ENCODE data around the gene GCA.

GCA gene

DNA sequence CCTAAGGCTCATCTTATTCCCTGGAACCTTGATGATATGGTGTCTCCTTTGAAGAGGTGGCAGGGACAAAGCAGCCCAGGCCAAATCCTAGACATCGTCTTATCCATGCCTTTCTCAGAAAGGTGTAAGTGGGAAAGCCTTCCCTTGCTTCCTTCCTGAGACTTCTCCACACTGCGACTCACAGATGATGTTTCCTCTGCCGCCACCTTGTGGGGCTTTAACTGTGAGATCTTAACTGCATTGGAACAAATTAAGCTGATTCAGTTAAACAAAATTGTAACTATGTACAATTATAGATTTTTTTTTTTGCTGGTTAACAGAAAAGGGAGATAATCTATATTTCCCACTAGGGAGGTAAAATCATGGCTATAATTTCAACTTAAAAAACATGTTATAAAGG lies 10.0 kb upstream of the GCA start:
- no peak overlapping the region for H3K4ac ChIP-seq (ENCODE audit: low read length)
- H3K79me1 ChIP-seq (ENCODE audit: low read depth, low read length), result no peaks in the 10 kb centered on the region
- no peak overlapping the region for H2BK12ac ChIP-seq (ENCODE audit: low read length)
- H3K36me3 ChIP-seq (replicated peaks in 1 of 2; ENCODE audit: control insufficient read depth in 2 of 2, insufficient read depth in 2 of 2, low read length in 2 of 2), result no peaks in the 10 kb centered on the region
- H3K9me3 ChIP-seq (replicated peaks in 1 of 2; ENCODE audit: control insufficient read depth in 2 of 2, insufficient read depth in 1 of 2, low read depth in 1 of 2, low read length in 2 of 2), result no peaks in the 10 kb centered on the region
- H3K14ac ChIP-seq (ENCODE audit: low read length), result no peak overlapping the region
- H3K9ac ChIP-seq (ENCODE audit: low read depth, low read length, poor library complexity), result no peak overlapping the region
- no CpG with 5 or more reads among the region's 3 CpGs for WGBS, 2 donors (ENCODE audit: extremely low coverage in 2 of 2, insufficient read length in 2 of 2, insufficient replicate concordance in 1 of 2)
- no peak overlapping the region for H3K4me3 ChIP-seq (ENCODE audit: low read length in 2 of 2)
- H3K27ac ChIP-seq (replicated peaks; ENCODE audit: low read length), result no peak overlapping the region
- DNase-seq (ENCODE audit: low spot score), result no peak
- no peak overlapping the region for H2BK5ac ChIP-seq (ENCODE audit: low read length)
- no peak overlapping the region for H2AK5ac ChIP-seq (ENCODE audit: low read depth, low read length)
- no peak overlapping the region for H2AFZ ChIP-seq (ENCODE audit: low read length)
- H3K18ac ChIP-seq (ENCODE audit: low read length), result no peak overlapping the region
- H2BK15ac ChIP-seq (ENCODE audit: low read length), result no peak overlapping the region
- no peak overlapping the region for H2BK120ac ChIP-seq (ENCODE audit: low read depth, low read length)
- no peak overlapping the region for H3K4me2 ChIP-seq (ENCODE audit: insufficient read depth, low read length, poor library complexity, severe bottlenecking)
- H4K91ac ChIP-seq (ENCODE audit: low read depth, low read length, poor library complexity), result no peak overlapping the region
- H3K4me1 ChIP-seq (ENCODE audit: control insufficient read depth in 2 of 2, insufficient read depth in 1 of 2, low read depth in 1 of 2, low read length in 2 of 2), result peaks cover 0 to 4% of the 10 kb centered on the region in 2 donors
- H3K27me3 ChIP-seq (ENCODE audit: control insufficient read depth in 3 of 3, insufficient read depth in 3 of 3, low read depth in 1 of 3, low read length in 3 of 3), result no peaks in the 10 kb centered on the region
- H3K23ac ChIP-seq (ENCODE audit: low read depth, low read length, poor library complexity), result no peak overlapping the region
- H4K8ac ChIP-seq (ENCODE audit: low read depth, low read length), result no peak overlapping the region

DNA sequence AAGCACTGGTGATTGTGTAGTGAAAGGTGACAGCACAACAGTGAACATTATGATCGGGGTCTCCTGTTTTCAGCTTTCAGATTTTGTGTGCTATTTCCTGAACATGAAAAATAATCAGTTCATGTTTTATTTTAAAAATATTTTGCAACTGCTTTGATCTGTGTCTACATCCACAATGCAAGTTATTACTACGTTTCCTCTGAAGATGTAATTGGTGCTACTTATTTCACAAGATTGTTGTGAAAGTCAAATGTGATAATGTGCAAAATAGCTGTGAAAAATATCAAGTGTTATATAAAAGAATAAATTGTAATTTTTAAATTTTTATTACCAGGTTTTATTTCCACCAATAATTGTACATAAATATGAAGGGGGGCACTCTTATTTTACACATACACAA lies 6.1 kb upstream of the GCA start:
- H2AFZ ChIP-seq (ENCODE audit: low read length), result no peak overlapping the region
- H2AK5ac ChIP-seq (ENCODE audit: low read depth, low read length), result no peak overlapping the region
- H3K9ac ChIP-seq (ENCODE audit: low read depth, low read length, poor library complexity), result no peak overlapping the region
- H3K27me3 ChIP-seq (ENCODE audit: control insufficient read depth in 3 of 3, insufficient read depth in 3 of 3, low read depth in 1 of 3, low read length in 3 of 3), result no peaks in the 10 kb centered on the region
- DNase-seq (ENCODE audit: low spot score), result no peak
- H3K27ac ChIP-seq (replicated peaks; ENCODE audit: low read length), result no peak overlapping the region
- H3K4ac ChIP-seq (ENCODE audit: low read length), result no peak overlapping the region
- H2BK15ac ChIP-seq (ENCODE audit: low read length), result no peak overlapping the region
- H3K79me1 ChIP-seq (ENCODE audit: low read depth, low read length), result no peaks in the 10 kb centered on the region
- H4K8ac ChIP-seq (ENCODE audit: low read depth, low read length), result no peak overlapping the region
- no peaks in the 10 kb centered on the region for H3K9me3 ChIP-seq (replicated peaks in 1 of 2; ENCODE audit: control insufficient read depth in 2 of 2, insufficient read depth in 1 of 2, low read depth in 1 of 2, low read length in 2 of 2)
- H3K4me3 ChIP-seq (ENCODE audit: low read length in 2 of 2), result no peak overlapping the region
- no peak overlapping the region for H3K18ac ChIP-seq (ENCODE audit: low read length)
- no peak overlapping the region for H2BK120ac ChIP-seq (ENCODE audit: low read depth, low read length)
- no peak overlapping the region for H3K4me2 ChIP-seq (ENCODE audit: insufficient read depth, low read length, poor library complexity, severe bottlenecking)
- no peak overlapping the region for H3K23ac ChIP-seq (ENCODE audit: low read depth, low read length, poor library complexity)
- H2BK5ac ChIP-seq (ENCODE audit: low read length), result no peak overlapping the region
- H3K4me1 ChIP-seq (ENCODE audit: control insufficient read depth in 2 of 2, insufficient read depth in 1 of 2, low read depth in 1 of 2, low read length in 2 of 2), result peaks cover 0 to 4% of the 10 kb centered on the region in 2 donors
- no peaks in the 10 kb centered on the region for H3K36me3 ChIP-seq (replicated peaks in 1 of 2; ENCODE audit: control insufficient read depth in 2 of 2, insufficient read depth in 2 of 2, low read length in 2 of 2)
- no peak overlapping the region for H3K14ac ChIP-seq (ENCODE audit: low read length)
- no CpG with 5 or more reads among the region's 2 CpGs for WGBS, 2 donors (ENCODE audit: extremely low coverage in 2 of 2, insufficient read length in 2 of 2, insufficient replicate concordance in 1 of 2)
- no peak overlapping the region for H4K91ac ChIP-seq (ENCODE audit: low read depth, low read length, poor library complexity)
- H2BK12ac ChIP-seq (ENCODE audit: low read length), result no peak overlapping the region

DNA sequence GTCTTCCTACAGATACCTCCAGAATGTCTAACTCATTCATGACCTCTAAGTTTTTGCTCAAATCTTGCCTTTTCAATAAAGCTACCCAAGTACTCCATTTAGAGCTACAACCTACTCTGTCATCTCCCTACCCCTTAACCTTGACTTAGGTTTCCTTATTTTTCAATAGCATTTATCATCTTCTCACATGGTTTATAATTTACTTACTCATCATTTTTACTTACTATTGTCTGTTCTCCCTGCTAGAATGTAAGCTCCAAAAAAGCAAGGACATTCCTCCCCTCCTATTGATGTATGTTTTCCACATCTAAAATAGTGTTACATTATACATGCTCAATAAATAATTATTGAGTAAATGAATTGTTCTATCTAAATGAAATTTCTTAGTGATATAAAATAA lies 3.1 kb upstream of the GCA start:
- no peak overlapping the region for H3K4me3 ChIP-seq (ENCODE audit: low read length in 2 of 2)
- no peak overlapping the region for H2AK5ac ChIP-seq (ENCODE audit: low read depth, low read length)
- H2BK15ac ChIP-seq (ENCODE audit: low read length), result no peak overlapping the region
- H2AFZ ChIP-seq (ENCODE audit: low read length), result no peak overlapping the region
- H3K36me3 ChIP-seq (replicated peaks in 1 of 2; ENCODE audit: control insufficient read depth in 2 of 2, insufficient read depth in 2 of 2, low read length in 2 of 2), result no peaks in the 10 kb centered on the region
- H3K4ac ChIP-seq (ENCODE audit: low read length), result no peak overlapping the region
- no peak overlapping the region for H3K9ac ChIP-seq (ENCODE audit: low read depth, low read length, poor library complexity)
- no peak overlapping the region for H2BK5ac ChIP-seq (ENCODE audit: low read length)
- no peaks in the 10 kb centered on the region for H3K27me3 ChIP-seq (ENCODE audit: control insufficient read depth in 3 of 3, insufficient read depth in 3 of 3, low read depth in 1 of 3, low read length in 3 of 3)
- no peak overlapping the region for H4K91ac ChIP-seq (ENCODE audit: low read depth, low read length, poor library complexity)
- H3K23ac ChIP-seq (ENCODE audit: low read depth, low read length, poor library complexity), result no peak overlapping the region
- H3K14ac ChIP-seq (ENCODE audit: low read length), result no peak overlapping the region
- H3K9me3 ChIP-seq (replicated peaks in 1 of 2; ENCODE audit: control insufficient read depth in 2 of 2, insufficient read depth in 1 of 2, low read depth in 1 of 2, low read length in 2 of 2), result no peaks in the 10 kb centered on the region
- no peak for DNase-seq (ENCODE audit: low spot score)
- no peak overlapping the region for H2BK120ac ChIP-seq (ENCODE audit: low read depth, low read length)
- H3K79me1 ChIP-seq (ENCODE audit: low read depth, low read length), result peaks cover 1% of the 10 kb centered on the region
- H3K4me2 ChIP-seq (ENCODE audit: insufficient read depth, low read length, poor library complexity, severe bottlenecking), result no peak overlapping the region
- H3K18ac ChIP-seq (ENCODE audit: low read length), result no peak overlapping the region
- no peak overlapping the region for H4K8ac ChIP-seq (ENCODE audit: low read depth, low read length)
- H3K4me1 ChIP-seq (ENCODE audit: control insufficient read depth in 2 of 2, insufficient read depth in 1 of 2, low read depth in 1 of 2, low read length in 2 of 2), result peaks cover 1 to 4% of the 10 kb centered on the region in 2 donors
- H2BK12ac ChIP-seq (ENCODE audit: low read length), result no peak overlapping the region
- no peak overlapping the region for H3K27ac ChIP-seq (replicated peaks; ENCODE audit: low read length)

DNA sequence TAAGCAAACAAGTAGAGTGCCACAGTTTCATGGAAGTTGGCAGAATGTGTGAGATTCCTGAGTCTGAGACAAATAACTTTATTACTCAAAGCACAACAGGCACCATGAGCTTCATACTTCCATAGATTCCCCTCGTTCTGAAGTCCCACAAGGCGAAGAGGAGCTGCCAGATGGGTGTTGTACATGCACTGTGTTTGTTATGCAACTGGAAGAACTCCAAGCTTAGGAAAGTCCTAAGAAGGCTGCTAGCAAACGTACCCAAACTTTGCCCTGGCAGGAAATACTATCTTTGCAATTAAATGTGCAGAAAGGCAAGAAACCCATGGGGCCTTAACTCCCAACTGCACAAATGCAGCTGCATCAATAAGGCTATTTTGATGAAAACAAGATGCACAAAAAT lies 1.6 kb upstream of the GCA start:
- WGBS, 2 donors (ENCODE audit: extremely low coverage in 2 of 2, insufficient read length in 2 of 2, insufficient replicate concordance in 1 of 2), result no CpG with 5 or more reads among the region's 3 CpGs

More for the DNA sequence above, 1.6 kb upstream of the GCA start:
- H4K8ac ChIP-seq (ENCODE audit: low read depth, low read length), result no peak overlapping the region
- H3K4me1 ChIP-seq (ENCODE audit: control insufficient read depth in 2 of 2, insufficient read depth in 1 of 2, low read depth in 1 of 2, low read length in 2 of 2), result peaks cover 0 to 1% of the 10 kb centered on the region in 2 donors
- H2AFZ ChIP-seq (ENCODE audit: low read length), result no peak overlapping the region
- H4K91ac ChIP-seq (ENCODE audit: low read depth, low read length, poor library complexity), result no peak overlapping the region
- H3K4ac ChIP-seq (ENCODE audit: low read length), result no peak overlapping the region
- no peak overlapping the region for H3K14ac ChIP-seq (ENCODE audit: low read length)
- H3K27ac ChIP-seq (replicated peaks; ENCODE audit: low read length), result no peak overlapping the region
- H3K4me3 ChIP-seq (ENCODE audit: low read length in 2 of 2), result no peak overlapping the region
- no peak overlapping the region for H2AK5ac ChIP-seq (ENCODE audit: low read depth, low read length)
- no peaks in the 10 kb centered on the region for H3K27me3 ChIP-seq (ENCODE audit: control insufficient read depth in 3 of 3, insufficient read depth in 3 of 3, low read depth in 1 of 3, low read length in 3 of 3)
- H3K23ac ChIP-seq (ENCODE audit: low read depth, low read length, poor library complexity), result no peak overlapping the region
- no peaks in the 10 kb centered on the region for H3K36me3 ChIP-seq (replicated peaks in 1 of 2; ENCODE audit: control insufficient read depth in 2 of 2, insufficient read depth in 2 of 2, low read length in 2 of 2)
- no peak overlapping the region for H3K9ac ChIP-seq (ENCODE audit: low read depth, low read length, poor library complexity)
- no peak overlapping the region for H3K18ac ChIP-seq (ENCODE audit: low read length)
- H2BK120ac ChIP-seq (ENCODE audit: low read depth, low read length), result no peak overlapping the region
- H3K79me1 ChIP-seq (ENCODE audit: low read depth, low read length), result peaks cover 1% of the 10 kb centered on the region
- no peak overlapping the region for H2BK5ac ChIP-seq (ENCODE audit: low read length)
- H3K9me3 ChIP-seq (replicated peaks in 1 of 2; ENCODE audit: control insufficient read depth in 2 of 2, insufficient read depth in 1 of 2, low read depth in 1 of 2, low read length in 2 of 2), result no peaks in the 10 kb centered on the region
- H2BK15ac ChIP-seq (ENCODE audit: low read length), result no peak overlapping the region
- H3K4me2 ChIP-seq (ENCODE audit: insufficient read depth, low read length, poor library complexity, severe bottlenecking), result no peak overlapping the region
- no peak for DNase-seq (ENCODE audit: low spot score)
- H2BK12ac ChIP-seq (ENCODE audit: low read length), result no peak overlapping the region

Data from neuronal stem cell (in vitro differentiated cells).